HCT116 (cell line): Measurements from ENCODE around the gene ESF1. TPM values are rescaled to one million over a fixed set of nuclear protein-coding genes. Genes with fewer than 3 reads are reported as not detected.

Experiments
- ATAC-seq: fragments of 200-7000 bp; cut with Tn5 transposase; 2 replicates; pipeline ENCODE4 v1.9.1; 2020; ENCODE audit warnings: mild to moderate bottlenecking, moderate library complexity
- BruUV-seq: library from RNA; stranded (reverse); fragments of 400-500 nt; replicated peaks from 2 replicates; lab custom pipeline; 2021; lab: Mats Ljungman, UMichigan
- CTCF ChIA-PET: fragments of 300-600 bp; sonication (Branson Sonifier 250); formaldehyde crosslinking; loops from one replicate; lab custom pipeline; 2021; ENCODE audit warnings: antibody characterized with exemption; lab: Charles Lee
- POLR2A ChIA-PET: fragments of 300-600, 350-600 bp; sonication (Branson Sonifier 250); formaldehyde crosslinking; loops from one replicate; lab custom pipeline; 2021; ENCODE audit warnings: antibody characterized with exemption; lab: Charles Lee
- RAD21 ChIA-PET, 2 experiments: fragments of 300-600 bp; sonication (Branson Sonifier 250); formaldehyde crosslinking; loops; one replicate each; lab custom pipeline; 2023; ENCODE audit warnings: low total read pairs in 2 of 2; ENCODE audit not compliant: uncharacterized antibody in 2 of 2, unreplicated experiment in 2 of 2, low non-redundant PET in 1 of 2; lab: Charles Lee
- DNase-seq: peaks from one replicate; pipeline ENCODE4 v3.0.0-alpha.2; 2010; ENCODE audit warnings: low read depth, low spot score
- H2AFZ ChIP-seq: fragments of 200-600 bp; shearing (Covaris generic), sonication (generic); 2 replicates; pipeline ENCODE4 v1.6.1; 2017; ENCODE audit warnings: low read depth, mixed run types, mixed read lengths, antibody characterized with exemption, low read length; ENCODE audit not compliant: poor library complexity, severe bottlenecking
- H3K27ac ChIP-seq: 2 replicates; pipeline ENCODE4 v1.5.1; 2012; ENCODE audit warnings: low read depth, low read length
- H3K27me3 ChIP-seq: fragments of 200-600 bp; sonication (generic); 2 replicates; pipeline ENCODE4 v1.6.1; 2016; ENCODE audit warnings: mixed run types, low read length, mixed read lengths; ENCODE audit not compliant: insufficient read depth
- H3K36me3 ChIP-seq, 2 experiments: fragments of 200-500 bp in 1 of 2; fragments of 200-600 bp in 1 of 2; sonication (Bioruptor generic) in 1 of 2; sonication (generic) in 1 of 2; 2 replicates each; pipeline versions ENCODE4 v1.5.1 to v1.6.1; 2014 to 2016; ENCODE audit warnings: low read length in 2 of 2, inconsistent platforms in 1 of 2, mixed read lengths in 1 of 2, mixed run types in 1 of 2; ENCODE audit not compliant: insufficient read depth in 2 of 2, control insufficient read depth in 1 of 2
- H3K4me1 ChIP-seq, 2 experiments: fragments of 200-600 bp in 1 of 2; sonication (generic) in 1 of 2; 2 replicates each; pipeline versions ENCODE4 v1.5.1 to v1.6.1; 2012 to 2017; ENCODE audit warnings: low read length in 2 of 2, inconsistent platforms in 1 of 2, mild to moderate bottlenecking in 1 of 2, mixed read lengths in 1 of 2, mixed run types in 1 of 2, moderate library complexity in 1 of 2; ENCODE audit not compliant: insufficient read depth in 2 of 2, control insufficient read depth in 1 of 2
- H3K4me2 ChIP-seq: fragments of 200-600 bp; sonication (generic); 2 replicates; pipeline ENCODE4 v1.6.1; 2017; ENCODE audit warnings: mixed run types, low read length, mixed read lengths
- H3K4me3 ChIP-seq, 2 experiments: fragments of 200-600 bp in 1 of 2; sonication (generic) in 1 of 2; replicated peaks in 1 of 2; 2 replicates each; pipeline ENCODE4 v1.5.1; 2011 to 2016; ENCODE audit warnings: low read length in 2 of 2, control low read depth in 1 of 2, low read depth in 1 of 2, mild to moderate bottlenecking in 1 of 2, mixed read lengths in 1 of 2, mixed run types in 1 of 2
- H3K79me2 ChIP-seq: fragments of 200-600 bp; sonication (generic); 2 replicates; pipeline ENCODE4 v1.6.1; 2017; ENCODE audit warnings: mild to moderate bottlenecking, mixed run types, low read length, moderate library complexity, mixed read lengths; ENCODE audit not compliant: insufficient read depth
- H3K9ac ChIP-seq: fragments of 200-600 bp; sonication (generic); 2 replicates; pipeline ENCODE4 v1.6.1; 2016; ENCODE audit warnings: low read length, mixed read lengths
- H3K9me2 ChIP-seq: fragments of 200-600 bp; sonication (generic), shearing (Covaris generic); 2 replicates; pipeline ENCODE4 v1.6.1; 2017; ENCODE audit warnings: mixed run types, mild to moderate bottlenecking, moderate library complexity; ENCODE audit not compliant: insufficient read depth
- H3K9me3 ChIP-seq, 2 experiments: fragments of 200-500 bp in 1 of 2; fragments of 200-600 bp in 1 of 2; sonication (Bioruptor generic) in 1 of 2; sonication (generic) in 1 of 2; 2 replicates each; pipeline ENCODE4 v1.6.1; 2014 to 2017; ENCODE audit warnings: low read length in 2 of 2, mixed read lengths in 2 of 2, inconsistent platforms in 1 of 2, low read depth in 1 of 2, mild to moderate bottlenecking in 1 of 2, mixed run types in 1 of 2, moderate library complexity in 1 of 2; ENCODE audit not compliant: control insufficient read depth in 1 of 2, insufficient read depth in 1 of 2
- H4K20me1 ChIP-seq: fragments of 200-600 bp; sonication (generic), shearing (Covaris generic); 2 replicates; pipeline ENCODE4 v1.6.1; 2017; ENCODE audit warnings: mixed run types, mild to moderate bottlenecking, moderate library complexity; ENCODE audit not compliant: insufficient read depth
- EZH2phosphoT487 ChIP-seq: fragments of 200-600 bp; IDR thresholded peaks from 2 replicates; pipeline ENCODE4 v1.6.1; 2018; ENCODE audit warnings: antibody characterized with exemption, borderline replicate concordance
- POLR2A ChIP-seq: IDR thresholded peaks from 2 replicates; pipeline ENCODE4 v1.7.0; 2011; ENCODE audit warnings: borderline replicate concordance; ENCODE audit not compliant: insufficient read depth, insufficient read length; ENCODE audit errors: extremely low read depth
- RAD21 ChIP-seq: IDR thresholded peaks from 2 replicates; pipeline ENCODE4 v1.6.1; 2012; ENCODE audit warnings: low read depth, mild to moderate bottlenecking
- REST ChIP-seq: IDR thresholded peaks from 2 replicates; pipeline ENCODE4 v1.6.1; 2012; ENCODE audit warnings: low read depth
- SIN3A ChIP-seq: IDR thresholded peaks from 2 replicates; pipeline ENCODE4 v1.6.1; 2012; ENCODE audit warnings: low read depth
- SP1 ChIP-seq: IDR thresholded peaks from 2 replicates; pipeline ENCODE4 v1.6.1; 2012; ENCODE audit warnings: low read depth
- SRF ChIP-seq: IDR thresholded peaks from 2 replicates; pipeline ENCODE4 v1.6.1; 2012; ENCODE audit warnings: low read depth
- TCF7L2 ChIP-seq: IDR thresholded peaks from 2 replicates; pipeline ENCODE4 v1.7.0; 2011; ENCODE audit warnings: borderline replicate concordance, inconsistent platforms; ENCODE audit not compliant: insufficient read depth, insufficient read length; ENCODE audit errors: extremely low read depth
- ZBTB33 ChIP-seq: IDR thresholded peaks from 2 replicates; pipeline ENCODE4 v1.6.1; 2011; ENCODE audit warnings: mild to moderate bottlenecking, low read length, moderate library complexity; ENCODE audit not compliant: insufficient replicate concordance; ENCODE audit errors: extremely low read depth
- ZFX ChIP-seq: fragments of 450-650 bp; IDR thresholded peaks from 2 replicates; pipeline ENCODE4 v1.6.1; 2017
- ZNF274 ChIP-seq: fragments of 200-500 bp; sonication (Bioruptor generic); IDR thresholded peaks from 2 replicates; pipeline ENCODE4 v1.6.1; 2014; ENCODE audit warnings: mild to moderate bottlenecking, low read depth, low read length, inconsistent platforms
- intact Hi-C: fragments of 100-400 bp; cut with micrococcal nuclease; formaldehyde crosslinking; loops from 2 replicates; pipeline ENCODE4 v1.10.0; 2022
- total RNA-seq: library from RNA; stranded (reverse); gene quantifications from one replicate; pipeline ENCODE4 v1.2.1, GENCODE V29; 2021; ENCODE audit not compliant: unreplicated experiment
- TF ChIP-seq, protein P1 (sequence below), 3 experiments: fragments of 200-600 bp in 1 of 3; sonication (generic) in 1 of 3; IDR thresholded peaks in 2 of 3; conservative IDR thresholded peaks in 1 of 3; 2 replicates each; pipeline ENCODE4 v1.5.1; 2012 to 2017; ENCODE audit warnings: low read depth in 2 of 3, low read length in 2 of 3, antibody characterized with exemption in 1 of 3, borderline replicate concordance in 1 of 3, control low read depth in 1 of 3, mild to moderate bottlenecking in 1 of 3, mixed read lengths in 1 of 3, mixed run types in 1 of 3, moderate library complexity in 1 of 3; ENCODE audit not compliant: insufficient read depth in 1 of 3

ESF1 gene
- total RNA-seq, 1 experiment from 2014 or later: 25.4 TPM

DNA sequence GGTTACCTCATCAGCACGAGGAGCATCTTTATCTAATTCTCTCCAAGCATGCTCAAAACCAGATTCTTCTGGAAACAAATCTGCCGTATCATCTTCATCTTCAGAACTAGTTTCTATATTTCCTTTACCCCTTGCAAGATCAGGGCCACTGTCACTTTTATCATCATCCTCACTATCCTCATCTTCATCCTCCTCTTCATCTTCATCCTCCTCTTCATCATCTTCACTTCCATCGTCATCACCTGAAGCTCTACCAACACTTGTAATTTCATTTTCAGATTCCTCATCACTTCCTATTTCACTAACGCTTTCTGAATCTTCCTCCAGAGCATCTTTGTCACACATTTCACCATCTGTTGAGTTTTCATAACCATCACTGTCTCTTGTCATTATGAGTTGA, 8.9 kb downstream of the ESF1 start:
- TF ChIP-seq ZBTB33 (no peak), RAD21 (no peak), ZNF274 (no peak)
- Histone ChIP-seq H3K36me3 (peaks cover 44 to 59% of the 10 kb centered on the region in 2 experiments), H3K4me2 (no peak overlapping the region), H3K4me1 (peaks cover 0 to 13% of the 10 kb centered on the region in 2 experiments; a peak in 2 of 4 replicates), H3K9ac (no peak overlapping the region), H3K9me3 (no peaks in the 10 kb centered on the region), H3K4me3 (no peak overlapping the region), H2AFZ (no peak overlapping the region), H3K27ac (no peak overlapping the region), H3K79me2 (peaks cover 75% of the 10 kb centered on the region), H3K27me3 (no peaks in the 10 kb centered on the region), H3K9me2 (no peaks in the 10 kb centered on the region), H4K20me1 (peaks cover 7% of the 10 kb centered on the region; the same call in 1 of the 2 replicates)
- RAD21 ChIA-PET: no interaction called here
- CTCF ChIA-PET: interaction anchor here (2.8 kb wide), 1 partner anchor 12 kb away, joined by 12 read pairs; no protein-coding TSS in a partner anchor
- POLR2A ChIA-PET: no interaction called here
- DNase-seq: no peak
- no TSS peak for BruUV-seq
- ATAC-seq: no peak
- intact Hi-C loops: loop anchor here (5.0 kb wide), 1 partner anchor 139 kb away; the partner anchor contains the start of gene TASP1

GRCh38 chr20:13772529-13772928, 12.2 kb downstream of the ESF1 start:
- Histone ChIP-seq H3K4me3 (no peak overlapping the region), H3K9ac (no peak overlapping the region), H3K4me2 (no peak overlapping the region), H3K27me3 (no peaks in the 10 kb centered on the region), H3K9me3 (no peaks in the 10 kb centered on the region), H3K36me3 (peaks cover 55 to 79% of the 10 kb centered on the region in 2 experiments), H3K9me2 (no peaks in the 10 kb centered on the region), H4K20me1 (peaks cover 2% of the 10 kb centered on the region; the same call in 1 of the 2 replicates), H3K27ac (no peak overlapping the region), H2AFZ (no peak overlapping the region), H3K4me1 (peaks cover 0 to 7% of the 10 kb centered on the region in 2 experiments; a peak in 2 of 4 replicates), H3K79me2 (peaks cover 45% of the 10 kb centered on the region)
- CTCF ChIA-PET: interaction anchor here (0.8 to 3.6 kb wide), 10 partner anchors 8 to 653 kb away, joined by 3 to 23 read pairs (median 6); partner anchors contain the start of genes ESF1 and NDUFAF5
- no peak for DNase-seq
- intact Hi-C loops: loop anchor here (5.0 kb wide), 3 partner anchors 315 to 655 kb away; no protein-coding TSS in a partner anchor
- ATAC-seq: no peak
- RAD21 ChIA-PET: no interaction called here
- BruUV-seq: no TSS peak
- POLR2A ChIA-PET: interaction anchor here (1.2 kb wide), 1 partner anchor 16 kb away, joined by 3 read pairs; no protein-coding TSS in a partner anchor
- TF ChIP-seq TCF7L2 (no peak), POLR2A (no peak), EZH2phosphoT487 (no peak), SP1 (no peak), SIN3A (no peak), REST (no peak), SRF (no peak), ZFX (no peak)
- TF ChIP-seq, protein P1, sequence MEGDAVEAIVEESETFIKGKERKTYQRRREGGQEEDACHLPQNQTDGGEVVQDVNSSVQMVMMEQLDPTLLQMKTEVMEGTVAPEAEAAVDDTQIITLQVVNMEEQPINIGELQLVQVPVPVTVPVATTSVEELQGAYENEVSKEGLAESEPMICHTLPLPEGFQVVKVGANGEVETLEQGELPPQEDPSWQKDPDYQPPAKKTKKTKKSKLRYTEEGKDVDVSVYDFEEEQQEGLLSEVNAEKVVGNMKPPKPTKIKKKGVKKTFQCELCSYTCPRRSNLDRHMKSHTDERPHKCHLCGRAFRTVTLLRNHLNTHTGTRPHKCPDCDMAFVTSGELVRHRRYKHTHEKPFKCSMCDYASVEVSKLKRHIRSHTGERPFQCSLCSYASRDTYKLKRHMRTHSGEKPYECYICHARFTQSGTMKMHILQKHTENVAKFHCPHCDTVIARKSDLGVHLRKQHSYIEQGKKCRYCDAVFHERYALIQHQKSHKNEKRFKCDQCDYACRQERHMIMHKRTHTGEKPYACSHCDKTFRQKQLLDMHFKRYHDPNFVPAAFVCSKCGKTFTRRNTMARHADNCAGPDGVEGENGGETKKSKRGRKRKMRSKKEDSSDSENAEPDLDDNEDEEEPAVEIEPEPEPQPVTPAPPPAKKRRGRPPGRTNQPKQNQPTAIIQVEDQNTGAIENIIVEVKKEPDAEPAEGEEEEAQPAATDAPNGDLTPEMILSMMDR (IDR thresholded peaks at IDR 0.05 in 2 of 3, conservative IDR thresholded peaks at IDR 0.05 in 1 of 3; ENCODE audit: borderline replicate concordance in 1 of 3, insufficient read depth in 1 of 3, low read depth in 2 of 3, low read length in 2 of 3): no peak
